Measurements from ENCODE around the gene ANXA5.

- TF ChIP-seq EZH2phosphoT487 (IDR thresholded peaks at IDR 0.05) (no peak), EZH2 (IDR thresholded peaks at IDR 0.05) (no peak), CTCF (IDR thresholded peaks at IDR 0.05) (no peak)
Measured at GRCh38 chr4:121651597-121651996, 45.2 kb downstream of the ANXA5 start.

Data from neural progenitor cell (in vitro differentiated cells).